Measurements from ENCODE around the gene SCAI. TPM values are rescaled to one million over a fixed set of nuclear protein-coding genes. Genes with fewer than 3 reads are reported as not detected.

Gene SCAI
- total and polyA plus RNA-seq, 2 donors (not counting 1 experiment from before 2014, with no cell fraction given): 5.4 to 9.7 TPM

DNA sequence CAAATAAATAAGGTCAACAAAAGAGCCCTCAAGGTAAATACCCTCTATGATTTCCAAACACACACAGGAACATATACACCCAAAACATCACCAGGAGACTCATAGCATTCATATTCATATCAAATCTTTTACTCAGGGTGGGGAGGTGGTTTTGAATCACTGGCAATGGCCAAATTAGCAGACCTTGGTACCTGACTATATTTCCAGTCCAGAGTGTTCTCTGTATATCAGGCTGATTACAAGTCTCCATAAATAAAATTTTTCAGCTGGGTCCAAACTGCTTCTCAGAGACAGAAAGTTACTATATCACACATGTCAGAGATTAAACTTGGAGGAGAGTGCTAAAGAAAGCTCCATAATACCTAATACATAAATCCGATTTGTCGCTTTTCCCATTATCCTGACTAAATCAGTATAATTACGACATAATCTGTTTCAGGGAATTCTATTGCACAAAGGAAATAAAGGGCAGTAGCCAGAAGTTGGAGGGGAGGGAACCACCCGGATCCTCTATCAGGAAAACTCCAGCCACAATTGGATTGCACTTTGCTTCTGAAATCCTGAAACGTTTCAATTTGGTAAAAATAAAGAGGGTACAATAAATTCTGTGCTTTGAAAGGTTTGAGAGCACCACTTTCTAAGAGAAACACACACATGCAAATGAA, 195.5 kb downstream of the SCAI start:
- no peaks in the 10 kb centered on the region for H3K27me3 ChIP-seq (ENCODE audit: control insufficient read depth, insufficient read depth, low read length)
- H3K4me1 ChIP-seq (ENCODE audit: control insufficient read depth, extremely low read depth, insufficient read depth, low read length): no peaks in the 10 kb centered on the region
- H3K36me3 ChIP-seq (ENCODE audit: control insufficient read depth, insufficient read depth, low read length): no peaks in the 10 kb centered on the region
- H3K27ac ChIP-seq (ENCODE audit: insufficient read depth, low read length): no peak overlapping the region
- H2AFZ ChIP-seq (ENCODE audit: low read length): no peak overlapping the region
- H3K9ac ChIP-seq (ENCODE audit: insufficient read depth, low read length): no peak overlapping the region
- no peaks in the 10 kb centered on the region for H3K9me3 ChIP-seq (ENCODE audit: control insufficient read depth, insufficient read depth, low read depth, low read length)
- no peak for TF ChIP-seq CTCF (conservative IDR thresholded peaks at IDR 0.05 in 1 of 2, IDR thresholded peaks at IDR 0.05 in 1 of 2; ENCODE audit: low read depth in 1 of 2, low read length in 2 of 2)
- TF ChIP-seq EZH2 (IDR thresholded peaks at IDR 0.05; ENCODE audit: low read length, missing control alignments): no peak
- H3K4me3 ChIP-seq (replicated peaks in 1 of 4; ENCODE audit: control extremely low read depth in 1 of 4, insufficient read depth in 1 of 4, low read depth in 3 of 4, low read length in 4 of 4): no peak overlapping the region
- no peaks in the 10 kb centered on the region for H3K79me2 ChIP-seq (ENCODE audit: control insufficient read depth, insufficient read depth, low read length)
- no peak overlapping the region for H3K4me2 ChIP-seq (ENCODE audit: extremely low read depth, insufficient read depth, low read length)
- H4K20me1 ChIP-seq (ENCODE audit: control insufficient read depth, extremely low read depth, insufficient read depth, low read length): no peaks in the 10 kb centered on the region
- DNase-seq (ENCODE audit: low read depth in 2 of 2): no peak

DNA sequence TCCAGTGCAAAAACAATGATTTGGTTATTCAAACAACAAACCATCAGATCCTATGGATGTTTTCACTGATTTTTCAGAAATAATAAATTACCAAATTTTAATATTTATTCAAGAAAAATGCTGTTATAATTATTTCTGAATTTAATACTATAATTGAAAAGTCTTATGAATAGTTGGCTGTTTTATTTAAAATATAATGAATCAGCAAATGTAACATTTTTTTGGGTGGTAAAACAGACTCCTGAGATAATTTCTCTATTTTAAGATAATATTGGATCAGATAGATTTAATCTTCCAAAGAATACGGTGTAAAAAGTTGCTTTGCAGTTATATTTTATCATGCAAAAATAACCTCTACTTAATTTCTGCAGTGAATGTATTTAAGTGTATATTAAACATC, 197.2 kb downstream of the SCAI start:
- Histone ChIP-seq H2AFZ (ENCODE audit: low read length) (no peak overlapping the region), H3K4me2 (ENCODE audit: extremely low read depth, insufficient read depth, low read length) (no peak overlapping the region), H3K79me2 (ENCODE audit: control insufficient read depth, insufficient read depth, low read length) (no peaks in the 10 kb centered on the region), H3K27ac (ENCODE audit: insufficient read depth, low read length) (no peak overlapping the region), H4K20me1 (ENCODE audit: control insufficient read depth, extremely low read depth, insufficient read depth, low read length) (no peaks in the 10 kb centered on the region), H3K27me3 (ENCODE audit: control insufficient read depth, insufficient read depth, low read length) (no peaks in the 10 kb centered on the region), H3K4me3 (replicated peaks in 1 of 4; ENCODE audit: control extremely low read depth in 1 of 4, insufficient read depth in 1 of 4, low read depth in 3 of 4, low read length in 4 of 4) (no peak overlapping the region), H3K36me3 (ENCODE audit: control insufficient read depth, insufficient read depth, low read length) (no peaks in the 10 kb centered on the region), H3K4me1 (ENCODE audit: control insufficient read depth, extremely low read depth, insufficient read depth, low read length) (peaks cover 5% of the 10 kb centered on the region), H3K9ac (ENCODE audit: insufficient read depth, low read length) (no peak overlapping the region), H3K9me3 (ENCODE audit: control insufficient read depth, insufficient read depth, low read depth, low read length) (no peaks in the 10 kb centered on the region)
- DNase-seq (ENCODE audit: low read depth in 2 of 2): no peak
- TF ChIP-seq CTCF (conservative IDR thresholded peaks at IDR 0.05 in 1 of 2, IDR thresholded peaks at IDR 0.05 in 1 of 2; ENCODE audit: low read depth in 1 of 2, low read length in 2 of 2) (no peak), EZH2 (IDR thresholded peaks at IDR 0.05; ENCODE audit: low read length, missing control alignments) (no peak)

DNA sequence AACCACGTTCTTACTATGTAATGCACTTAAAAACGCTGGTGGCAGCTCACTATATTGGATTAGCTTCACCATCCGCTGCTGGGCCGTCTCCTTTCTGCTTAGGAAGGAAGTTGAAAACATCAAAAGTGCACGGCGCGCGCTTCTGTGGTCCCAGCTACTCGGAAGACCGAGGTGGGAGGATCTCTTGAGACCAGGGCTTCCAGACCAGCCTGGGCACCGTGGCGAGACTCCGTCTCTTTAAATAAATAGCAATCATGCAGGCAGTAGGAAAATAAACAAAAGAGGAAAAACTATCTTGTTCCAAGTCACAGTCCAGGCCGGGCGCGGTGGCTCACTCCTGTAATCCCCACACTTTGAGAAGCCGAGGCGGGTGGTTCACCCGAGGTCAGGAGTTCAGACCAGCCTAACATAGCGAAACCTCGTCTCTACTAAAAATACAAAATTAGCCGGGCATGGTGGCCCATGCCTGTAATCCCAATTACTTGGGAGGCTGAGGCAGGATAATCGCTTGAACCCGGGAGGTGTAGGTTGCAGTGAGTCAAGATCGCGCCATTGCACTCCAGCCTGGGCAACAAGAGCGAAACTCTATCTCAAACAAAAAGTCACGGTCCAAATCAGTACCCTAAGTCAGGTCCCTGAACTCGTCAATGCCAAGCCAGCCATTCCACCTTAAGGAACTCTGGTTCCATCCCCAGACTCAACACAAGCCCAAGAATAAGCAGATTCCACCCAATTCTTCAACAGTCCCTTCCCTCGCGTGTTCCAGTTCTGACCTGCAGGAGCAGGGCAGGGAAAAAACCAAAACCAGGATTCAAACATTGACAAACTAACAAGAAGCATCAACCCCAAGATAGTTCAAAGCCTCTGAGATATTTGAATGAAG, 201.4 kb downstream of the SCAI start:
- H3K4me1 ChIP-seq (ENCODE audit: control insufficient read depth, extremely low read depth, insufficient read depth, low read length): peaks cover 7% of the 10 kb centered on the region
- H4K20me1 ChIP-seq (ENCODE audit: control insufficient read depth, extremely low read depth, insufficient read depth, low read length): no peaks in the 10 kb centered on the region
- DNase-seq (ENCODE audit: low read depth in 2 of 2): peak; percentile 59 to 63
- H3K79me2 ChIP-seq (ENCODE audit: control insufficient read depth, insufficient read depth, low read length): peaks cover 2% of the 10 kb centered on the region
- H3K27me3 ChIP-seq (ENCODE audit: control insufficient read depth, insufficient read depth, low read length): no peaks in the 10 kb centered on the region
- H3K27ac ChIP-seq (ENCODE audit: insufficient read depth, low read length): peak overlapping the region; percentile 98
- peak overlapping the region; percentile 100 for H3K4me2 ChIP-seq (ENCODE audit: extremely low read depth, insufficient read depth, low read length)
- H3K9ac ChIP-seq (ENCODE audit: insufficient read depth, low read length): peak overlapping the region; percentile 93
- peak overlapping the region; percentile 85 for H2AFZ ChIP-seq (ENCODE audit: low read length)
- TF ChIP-seq EZH2 (IDR thresholded peaks at IDR 0.05; ENCODE audit: low read length, missing control alignments): no peak
- TF ChIP-seq CTCF (conservative IDR thresholded peaks at IDR 0.05 in 1 of 2, IDR thresholded peaks at IDR 0.05 in 1 of 2; ENCODE audit: low read depth in 1 of 2, low read length in 2 of 2): no peak
- H3K9me3 ChIP-seq (ENCODE audit: control insufficient read depth, insufficient read depth, low read depth, low read length): no peaks in the 10 kb centered on the region
- no peaks in the 10 kb centered on the region for H3K36me3 ChIP-seq (ENCODE audit: control insufficient read depth, insufficient read depth, low read length)
- peak overlapping the region; percentile 72 to 98 (median 94) for H3K4me3 ChIP-seq (replicated peaks in 1 of 4; ENCODE audit: control extremely low read depth in 1 of 4, insufficient read depth in 1 of 4, low read depth in 3 of 4, low read length in 4 of 4)
